GM21619 (cell line): Measurements from ENCODE around the gene SSX4.
"Not testable (repeated sequence)": the region's sequence is repeated elsewhere in the genome, so short reads cannot be mapped to it uniquely, and the experiment has no call there.

Experiments used
- ATAC-seq: cut with Tn5 transposase; IDR thresholded peaks from one replicate; pipeline ENCODE4 v1.9.1; 2021; ENCODE audit not compliant: unreplicated experiment

The SSX4 gene, protein sequence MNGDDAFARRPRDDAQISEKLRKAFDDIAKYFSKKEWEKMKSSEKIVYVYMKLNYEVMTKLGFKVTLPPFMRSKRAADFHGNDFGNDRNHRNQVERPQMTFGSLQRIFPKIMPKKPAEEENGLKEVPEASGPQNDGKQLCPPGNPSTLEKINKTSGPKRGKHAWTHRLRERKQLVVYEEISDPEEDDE

DNA sequence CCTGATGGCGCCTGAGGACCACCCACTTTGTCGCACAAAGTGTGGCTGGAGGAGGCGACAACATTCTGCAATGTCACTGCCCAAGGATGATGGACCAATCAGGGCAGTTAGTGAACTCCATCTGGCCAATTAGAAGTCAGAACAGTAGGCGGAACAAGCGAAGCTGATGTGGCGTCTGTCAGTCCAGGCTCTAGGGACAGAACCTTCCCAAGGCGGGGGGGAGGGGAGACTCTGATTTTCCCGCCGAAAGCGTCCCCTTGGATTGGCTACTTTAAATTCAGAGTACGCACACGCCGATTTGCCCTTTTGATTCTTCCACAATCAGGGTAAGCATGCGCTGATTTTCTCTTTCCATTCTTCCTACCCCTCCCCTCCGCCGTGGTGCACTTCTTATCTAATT, at the start of gene SSX4:
SSX4 (plus strand) TSS at position 301 of the 400 bp plus-strand sequence. CDS start 515 bp downstream, outside the sequence.
- not testable (repeated sequence) for ATAC-seq

DNA sequence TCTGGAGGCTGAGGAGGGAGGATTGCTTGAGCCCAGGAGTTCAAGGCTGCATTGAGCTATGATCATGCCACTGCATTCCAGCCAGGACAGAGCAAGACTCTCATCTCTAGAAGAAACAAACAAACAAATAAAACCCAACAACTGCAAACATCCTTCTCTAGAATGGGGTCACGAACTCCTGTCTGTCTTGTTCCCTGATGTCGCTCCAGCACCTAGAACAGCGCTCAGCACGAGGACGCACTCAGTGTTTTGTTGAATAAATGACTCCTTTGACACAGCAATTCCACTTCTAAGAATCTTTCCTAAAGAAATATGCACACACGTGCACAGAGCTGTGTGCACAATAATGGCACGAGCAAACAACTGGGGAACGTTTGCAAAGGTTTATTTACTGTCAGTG, 37.3 kb upstream of the SSX4 start:
- not testable (repeated sequence) for ATAC-seq

DNA sequence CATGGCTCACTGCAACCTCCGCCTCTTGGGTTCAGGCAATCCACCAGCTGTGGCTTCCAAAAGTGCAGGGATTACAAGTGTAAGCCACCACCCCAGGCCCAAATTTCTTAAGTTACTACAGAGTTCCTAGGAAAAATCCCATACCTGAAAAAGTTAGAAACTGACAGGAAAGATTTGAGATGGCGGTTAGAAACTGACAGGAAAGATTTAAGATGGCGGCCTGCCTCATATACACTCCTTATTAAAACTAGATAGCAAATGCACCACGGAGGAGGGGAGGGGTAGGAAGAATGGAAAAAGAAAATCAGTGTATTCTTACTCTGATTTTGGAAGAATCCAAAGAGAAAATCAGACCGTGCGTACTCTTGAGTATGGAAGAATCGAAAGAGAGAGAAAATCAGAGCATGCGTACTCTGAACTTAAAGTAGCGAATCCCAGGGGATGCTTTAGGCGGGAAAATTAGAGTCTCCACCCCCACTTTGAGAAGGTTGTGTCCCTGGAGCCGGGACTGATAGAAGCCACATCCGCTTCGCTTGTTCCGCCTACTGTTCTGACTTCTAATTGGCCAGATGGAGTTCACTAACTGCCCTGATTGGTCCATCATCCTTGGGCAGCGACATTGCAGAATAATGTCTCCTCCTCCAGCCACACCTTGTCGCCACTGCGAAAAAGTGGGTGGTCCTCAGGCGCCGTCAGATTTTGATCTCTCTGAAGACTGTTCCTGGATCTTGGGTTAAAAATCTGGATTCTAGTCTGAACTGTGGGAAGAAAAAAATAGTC, 26.8 kb upstream of the SSX4 start, which contains the start of gene SSX3:
SSX3 (minus strand) TSS at position 389 of the 780 bp plus-strand sequence. CDS start 1,454 bp downstream, outside the sequence.
- not testable (repeated sequence) for ATAC-seq

DNA sequence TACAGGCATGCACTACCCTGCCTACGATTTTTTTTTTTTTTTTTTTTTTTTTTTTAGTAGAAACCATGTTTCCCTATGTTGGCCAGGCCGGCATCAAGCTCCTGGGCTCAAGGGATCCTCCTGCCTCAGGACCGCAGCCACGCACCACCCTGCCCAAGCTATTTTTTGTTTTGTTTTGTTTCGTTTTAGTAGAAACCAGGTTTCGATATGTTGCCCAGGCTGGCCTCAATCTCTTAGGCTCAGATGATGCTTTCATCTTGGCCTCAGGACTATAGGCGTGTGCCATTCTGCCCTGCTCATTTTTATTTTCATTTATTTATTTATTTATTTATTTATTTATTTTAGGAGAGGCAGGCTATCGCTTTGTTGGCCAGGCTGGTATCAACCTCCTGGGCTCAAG, 25.7 kb upstream of the SSX4 start:
- no peak for ATAC-seq

DNA sequence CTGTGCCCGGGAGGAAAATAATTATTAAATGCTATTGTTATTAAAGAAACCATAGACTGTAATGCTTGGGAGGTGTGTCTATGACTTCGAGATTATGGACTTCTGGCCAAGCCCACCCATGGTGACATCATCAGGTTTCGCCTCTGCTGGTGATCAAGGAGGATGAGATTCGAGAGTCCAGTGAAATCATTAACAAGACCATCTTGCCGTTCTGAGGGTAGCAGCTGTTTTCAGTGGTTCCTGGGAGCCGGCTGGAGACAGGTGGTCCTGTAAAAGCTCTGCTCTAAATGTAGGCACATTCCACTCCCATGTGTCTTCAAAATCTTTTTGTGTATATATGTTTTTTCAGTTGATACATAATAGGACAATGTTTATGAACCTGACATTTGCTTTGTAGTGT, 24.1 kb upstream of the SSX4 start:
- not testable (repeated sequence) for ATAC-seq

DNA sequence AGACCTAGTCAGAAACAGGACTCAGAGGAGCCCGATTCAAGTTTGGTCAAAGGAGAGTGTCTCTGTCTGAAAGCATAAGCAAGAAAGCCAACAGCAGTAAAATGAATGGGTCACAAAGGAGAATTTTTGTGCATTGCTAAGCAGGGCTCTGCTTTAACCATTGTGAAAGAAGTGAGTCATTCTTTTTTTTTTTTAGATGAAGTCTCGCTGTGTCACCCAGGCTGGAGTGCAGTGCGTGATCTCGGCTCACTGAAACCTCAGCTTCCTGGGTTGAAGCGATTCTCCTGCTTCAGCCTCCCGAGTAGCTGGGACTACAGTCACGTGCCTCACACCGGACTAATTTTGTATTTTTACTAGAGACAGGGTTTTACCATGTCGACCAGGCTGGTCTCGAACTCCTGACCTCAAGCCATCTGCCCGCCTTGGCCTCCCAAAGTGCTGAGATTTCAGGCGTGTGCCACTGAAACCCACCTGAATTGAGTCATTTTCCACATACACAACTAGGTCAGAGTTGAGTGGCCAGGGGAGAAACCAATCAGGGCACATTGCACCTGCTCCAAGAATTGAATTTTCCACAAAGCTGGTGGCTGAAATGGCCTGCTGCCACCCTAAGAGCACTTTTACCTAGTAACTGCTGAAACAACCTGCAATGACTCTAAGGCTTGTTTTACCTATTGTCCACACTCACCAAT, 15.5 kb upstream of the SSX4 start:
- ATAC-seq: not testable (repeated sequence)

DNA sequence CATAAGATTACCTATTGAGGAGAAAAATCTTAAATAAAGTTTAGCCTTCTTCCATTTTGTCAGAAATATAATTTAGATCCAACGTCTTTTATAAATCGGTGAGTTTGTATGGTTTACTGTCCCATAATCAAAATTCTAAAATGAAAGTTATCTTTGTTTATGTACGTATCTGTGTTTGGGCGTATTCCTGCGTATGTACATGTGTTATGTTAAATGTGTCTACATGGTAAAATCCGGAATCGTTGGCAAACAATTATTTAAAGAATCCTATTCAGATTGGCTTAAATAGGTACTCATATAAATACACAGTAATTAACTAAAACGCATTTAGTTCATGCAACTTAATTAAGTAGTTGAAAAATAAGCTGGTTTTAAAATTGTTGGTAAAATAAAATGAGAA, 12.9 kb upstream of the SSX4 start:
- not testable (repeated sequence) for ATAC-seq

DNA sequence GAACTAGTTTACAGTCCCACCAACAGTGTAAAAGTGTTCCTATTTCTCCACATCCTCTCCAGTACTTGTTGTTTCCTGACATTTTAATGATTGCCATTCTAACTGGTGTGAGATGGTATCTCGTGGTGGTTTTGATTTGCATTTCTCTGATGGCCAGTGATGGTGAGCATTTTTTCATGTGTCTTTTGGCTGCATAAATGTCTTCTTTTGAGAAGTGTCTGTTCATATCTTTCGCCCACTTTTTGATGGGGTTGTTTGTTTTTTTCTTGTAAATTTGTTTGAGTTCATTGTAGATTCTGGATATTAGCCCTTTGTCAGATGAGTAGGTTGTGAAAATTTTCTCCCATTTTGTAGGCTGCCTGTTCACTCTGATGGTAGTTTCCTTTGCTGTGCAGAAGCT, 13.6 kb downstream of the SSX4 start:
- not testable (repeated sequence) for ATAC-seq

DNA sequence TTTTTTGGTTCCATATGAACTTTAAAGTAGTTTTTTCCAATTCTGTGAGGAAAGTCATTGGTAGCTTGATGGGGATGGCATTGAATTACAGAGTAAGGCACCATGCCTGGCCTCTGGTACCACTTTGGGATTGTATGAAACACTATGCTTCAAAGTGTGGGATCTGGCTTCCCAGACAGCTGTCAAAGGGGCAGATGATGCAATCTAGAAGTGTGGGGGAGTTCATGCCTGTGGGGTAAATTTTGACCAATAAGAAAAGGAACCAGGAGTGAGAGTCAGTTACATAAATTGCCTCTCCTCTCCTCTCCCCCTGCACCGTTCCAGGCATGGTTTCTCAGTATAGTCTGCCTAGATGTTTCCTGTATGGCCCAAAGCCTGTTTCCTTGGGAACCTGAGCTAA, 14.5 kb downstream of the SSX4 start:
- ATAC-seq: not testable (repeated sequence)

DNA sequence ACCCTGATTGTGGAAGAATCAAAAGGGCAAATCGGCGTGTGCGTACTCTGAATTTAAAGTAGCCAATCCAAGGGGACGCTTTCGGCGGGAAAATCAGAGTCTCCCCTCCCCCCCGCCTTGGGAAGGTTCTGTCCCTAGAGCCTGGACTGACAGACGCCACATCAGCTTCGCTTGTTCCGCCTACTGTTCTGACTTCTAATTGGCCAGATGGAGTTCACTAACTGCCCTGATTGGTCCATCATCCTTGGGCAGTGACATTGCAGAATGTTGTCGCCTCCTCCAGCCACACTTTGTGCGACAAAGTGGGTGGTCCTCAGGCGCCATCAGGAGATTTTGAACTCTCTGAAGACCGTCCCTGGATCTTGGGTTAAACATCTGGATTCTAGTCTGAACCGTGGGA, 28.5 kb downstream of the SSX4 start, which contains the start of gene SSX4B:
SSX4B (minus strand) TSS at position 101 of the 400 bp plus-strand sequence. CDS start 588 bp downstream, outside the sequence.
- ATAC-seq: not testable (repeated sequence)

DNA sequence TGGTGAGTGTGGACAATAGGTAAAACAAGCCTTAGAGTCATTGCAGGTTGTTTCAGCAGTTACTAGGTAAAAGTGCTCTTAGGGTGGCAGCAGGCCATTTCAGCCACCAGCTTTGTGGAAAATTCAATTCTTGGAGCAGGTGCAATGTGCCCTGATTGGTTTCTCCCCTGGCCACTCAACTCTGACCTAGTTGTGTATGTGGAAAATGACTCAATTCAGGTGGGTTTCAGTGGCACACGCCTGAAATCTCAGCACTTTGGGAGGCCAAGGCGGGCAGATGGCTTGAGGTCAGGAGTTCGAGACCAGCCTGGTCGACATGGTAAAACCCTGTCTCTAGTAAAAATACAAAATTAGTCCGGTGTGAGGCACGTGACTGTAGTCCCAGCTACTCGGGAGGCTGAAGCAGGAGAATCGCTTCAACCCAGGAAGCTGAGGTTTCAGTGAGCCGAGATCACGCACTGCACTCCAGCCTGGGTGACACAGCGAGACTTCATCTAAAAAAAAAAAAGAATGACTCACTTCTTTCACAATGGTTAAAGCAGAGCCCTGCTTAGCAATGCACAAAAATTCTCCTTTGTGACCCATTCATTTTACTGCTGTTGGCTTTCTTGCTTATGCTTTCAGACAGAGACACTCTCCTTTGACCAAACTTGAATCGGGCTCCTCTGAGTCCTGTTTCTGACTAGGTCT, 43.8 kb downstream of the SSX4 start:
- not testable (repeated sequence) for ATAC-seq

DNA sequence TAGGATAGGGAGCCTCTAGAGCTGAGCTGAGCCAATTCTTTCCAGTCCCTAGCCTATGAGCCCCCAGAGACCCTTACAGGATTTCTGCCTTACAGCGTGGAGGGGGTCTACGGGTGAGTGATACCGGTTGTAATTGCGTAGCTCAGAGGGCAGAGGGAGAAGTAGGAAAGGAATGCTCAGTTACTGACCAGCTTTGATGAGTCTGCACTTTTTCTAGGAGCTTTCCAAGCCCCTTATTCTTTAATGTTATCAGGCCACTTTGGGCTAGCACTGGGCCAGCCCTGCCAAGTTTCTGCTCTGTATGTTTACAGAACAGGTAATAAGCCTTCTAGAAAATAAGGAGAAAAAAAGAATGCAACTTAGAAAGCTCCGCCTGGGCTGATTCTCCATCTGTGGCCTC, 46.3 kb downstream of the SSX4 start:
- ATAC-seq: not testable (repeated sequence)

DNA sequence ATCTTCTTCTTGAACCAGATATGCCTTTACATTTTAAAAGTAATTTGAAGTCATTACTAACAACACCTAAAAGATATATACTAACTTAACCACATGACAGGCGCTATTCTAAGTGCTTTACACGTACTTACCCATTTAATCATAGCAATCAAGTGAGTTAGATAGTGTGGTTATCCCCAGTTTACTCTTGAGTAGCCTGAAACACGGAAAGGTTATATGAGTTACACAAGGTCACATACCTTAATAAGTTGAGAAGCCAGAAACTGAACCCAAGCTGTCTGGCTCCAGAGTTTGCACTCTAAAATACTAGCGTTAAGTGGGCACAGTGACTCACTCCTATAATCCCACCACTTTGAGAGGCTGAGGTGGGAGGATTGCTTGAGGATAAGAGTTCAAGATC, 46.8 kb downstream of the SSX4 start:
- not testable (repeated sequence) for ATAC-seq

DNA sequence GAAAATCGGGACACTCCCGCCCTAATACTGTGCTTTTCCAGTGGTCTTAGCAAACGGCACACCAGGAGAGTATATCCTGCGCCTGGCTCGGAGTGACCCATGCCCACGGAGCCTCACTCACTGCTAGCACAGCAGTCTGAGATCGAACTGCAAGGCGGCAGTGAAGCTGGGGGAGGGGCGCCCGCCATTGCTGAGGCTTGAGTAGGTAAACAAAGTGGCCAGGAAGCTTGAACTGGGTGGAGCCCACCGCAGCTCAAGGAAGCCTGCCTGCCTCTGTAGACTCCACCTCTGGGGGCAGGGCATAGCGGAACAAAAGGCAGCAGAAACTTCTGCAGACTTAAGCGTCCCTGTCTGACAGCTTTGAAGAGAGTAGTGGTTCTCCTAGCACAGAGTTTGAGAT, 50.4 kb downstream of the SSX4 start:
- ATAC-seq: not testable (repeated sequence)
